Fibroblast of the aortic adventitia (primary cell): ENCODE results near the gene NMRK1. TPM values are rescaled to one million over a fixed set of nuclear protein-coding genes. Genes with fewer than 3 reads are reported as not detected.
A peak's percentile ranks its signal among the peaks of the same experiment; 100 is the strongest.

Source experiments
- DNase-seq: peaks from one replicate; pipeline ENCODE4 v3.0.0-alpha.2; 2010; ENCODE audit warnings: low read depth
- H3K4me3 ChIP-seq: 2 replicates; pipeline ENCODE4 v1.5.1; 2011; ENCODE audit warnings: low read depth, mild to moderate bottlenecking, control low read depth, low read length, moderate library complexity
- CTCF ChIP-seq: IDR thresholded peaks from 2 replicates; pipeline ENCODE4 v1.5.1; 2011; ENCODE audit warnings: mild to moderate bottlenecking, low read length, control low read depth, inconsistent platforms; ENCODE audit not compliant: insufficient read depth
- total RNA-seq: library from RNA; depleted of rRNA; stranded (reverse); fragments of >200 nt; gene quantifications from 2 replicates; pipeline ENCODE4 v1.2.3, GENCODE V29; 2012; ENCODE audit warnings: low replicate concordance

The NMRK1 gene
- total RNA-seq, 1 donor: 23.9 TPM

- no peak for TF ChIP-seq CTCF
- DNase-seq: no peak
- H3K4me3 ChIP-seq: no peak overlapping the region
Measured at GRCh38 chr9:75036793-75037192, 51.2 kb downstream of the NMRK1 start.

- no peak for TF ChIP-seq CTCF
- H3K4me3 ChIP-seq: no peak overlapping the region
- DNase-seq: no peak
Measured at GRCh38 chr9:75033791-75034473, 54.0 kb downstream of the NMRK1 start.

- DNase-seq: peak; percentile 46
- peak; percentile 18 for TF ChIP-seq CTCF
- H3K4me3 ChIP-seq: peak overlapping the region; percentile 72
Measured at GRCh38 chr9:75027187-75028107, 60.5 kb downstream of the NMRK1 start.

- no peak overlapping the region for H3K4me3 ChIP-seq
- DNase-seq: no peak
- TF ChIP-seq CTCF: no peak
Measured at GRCh38 chr9:75023846-75024245, 64.1 kb downstream of the NMRK1 start.

GRCh38 chr9:75019654-75020053 is 68.3 kb downstream of the NMRK1 start:
- no peak for DNase-seq
- TF ChIP-seq CTCF: no peak
- H3K4me3 ChIP-seq: no peak overlapping the region

- no peak for TF ChIP-seq CTCF
- no peak for DNase-seq
- no peak overlapping the region for H3K4me3 ChIP-seq
Measured at GRCh38 chr9:75019022-75019421, 68.9 kb downstream of the NMRK1 start.
